ENCODE results near the gene PTGR3.

Gene PTGR3

GRCh38 chr18:75209129-75209950 is at the start of gene PTGR3:
TSS of gene PTGR3 (minus strand) at chr18:75209139. CDS start at chr18:75209058, 81 bp downstream.
- peak; percentile 82 for DNase-seq

- DNase-seq, result no peak
Observed at GRCh38 chr18:75257605-75258004, 48.7 kb upstream of the PTGR3 start.

GRCh38 chr18:75256376-75256775 is 47.4 kb upstream of the PTGR3 start:
- no peak for DNase-seq

- DNase-seq, result no peak
Observed at GRCh38 chr18:75255094-75255493, 46.2 kb upstream of the PTGR3 start.

GRCh38 chr18:75253784-75254183 is 44.8 kb upstream of the PTGR3 start:
- no peak for DNase-seq

GRCh38 chr18:75253043-75253442 is 44.1 kb upstream of the PTGR3 start:
- DNase-seq, result no peak

- DNase-seq, result no peak
Observed at GRCh38 chr18:75252136-75252535, 43.2 kb upstream of the PTGR3 start.

GRCh38 chr18:75251466-75251865 is 42.5 kb upstream of the PTGR3 start:
- DNase-seq, result no peak

- DNase-seq, result no peak
Observed at GRCh38 chr18:75250471-75250821, 41.5 kb upstream of the PTGR3 start.

- DNase-seq, result no peak
Observed at GRCh38 chr18:75249672-75250470, 40.9 kb upstream of the PTGR3 start.

GRCh38 chr18:75249175-75249518 is 40.2 kb upstream of the PTGR3 start:
- no peak for DNase-seq

- DNase-seq, result no peak
Observed at GRCh38 chr18:75248426-75249174, 39.7 kb upstream of the PTGR3 start.

- DNase-seq, result no peak
Observed at GRCh38 chr18:75247611-75248421, 38.9 kb upstream of the PTGR3 start.

- peak; percentile 33 for DNase-seq
Observed at GRCh38 chr18:75246721-75247610, 38.0 kb upstream of the PTGR3 start.

- peak; percentile 37 for DNase-seq
Observed at GRCh38 chr18:75244351-75245313, 35.7 kb upstream of the PTGR3 start.

GRCh38 chr18:75241705-75242104 is 32.8 kb upstream of the PTGR3 start:
- no peak for DNase-seq

- DNase-seq, result no peak
Observed at GRCh38 chr18:75240433-75240832, 31.5 kb upstream of the PTGR3 start.

- no peak for DNase-seq
Observed at GRCh38 chr18:75238786-75239185, 29.8 kb upstream of the PTGR3 start.

- DNase-seq, result no peak
Observed at GRCh38 chr18:75238100-75238499, 29.2 kb upstream of the PTGR3 start.

GRCh38 chr18:75235896-75236295 is 27.0 kb upstream of the PTGR3 start:
- DNase-seq, result no peak
